ENCODE results near the gene KCNQ1.

- TF ChIP-seq CTCF (IDR thresholded peaks at IDR 0.05 in 2 of 3, conservative IDR thresholded peaks at IDR 0.05 in 1 of 3; ENCODE audit: borderline replicate concordance in 1 of 3, insufficient read depth in 1 of 3, low read depth in 2 of 3, low read length in 2 of 3): no peak
- no peak for TF ChIP-seq POLR2AphosphoS5 (IDR thresholded peaks at IDR 0.05; ENCODE audit: low read depth, low read length)
- TF ChIP-seq EZH2 (IDR thresholded peaks at IDR 0.05): no peak
- no peak for TF ChIP-seq SRF (IDR thresholded peaks at IDR 0.05; ENCODE audit: low read depth)
- TF ChIP-seq SIN3A (IDR thresholded peaks at IDR 0.05; ENCODE audit: low read depth): no peak
- TF ChIP-seq ELF1 (IDR thresholded peaks at IDR 0.05; ENCODE audit: borderline replicate concordance, low read depth): no peak
- no peak for TF ChIP-seq POLR2A (IDR thresholded peaks at IDR 0.05; ENCODE audit: borderline replicate concordance, extremely low read depth, insufficient read depth, insufficient read length)
- TF ChIP-seq EZH2phosphoT487 (IDR thresholded peaks at IDR 0.05; ENCODE audit: borderline replicate concordance): no peak
Measured at GRCh38 chr11:2511421-2512369, 66.9 kb downstream of the KCNQ1 start.
